Purkinje cell (primary cell): Measurements from ENCODE around the gene SDHB. TPM values are rescaled to one million over a fixed set of nuclear protein-coding genes. Genes with fewer than 3 reads are reported as not detected.

ENCODE experiments used
- polyA plus RNA-seq: library from polyadenylated mRNA; unstranded; fragments of >200 nt; fragmentation: Nextera tagmentation; gene quantifications from 2 replicates; pipeline ENCODE4 v1.2.1, GENCODE V29; 2014

SDHB gene
- 278 and 290 TPM in 2 replicates for polyA plus RNA-seq

DNA sequence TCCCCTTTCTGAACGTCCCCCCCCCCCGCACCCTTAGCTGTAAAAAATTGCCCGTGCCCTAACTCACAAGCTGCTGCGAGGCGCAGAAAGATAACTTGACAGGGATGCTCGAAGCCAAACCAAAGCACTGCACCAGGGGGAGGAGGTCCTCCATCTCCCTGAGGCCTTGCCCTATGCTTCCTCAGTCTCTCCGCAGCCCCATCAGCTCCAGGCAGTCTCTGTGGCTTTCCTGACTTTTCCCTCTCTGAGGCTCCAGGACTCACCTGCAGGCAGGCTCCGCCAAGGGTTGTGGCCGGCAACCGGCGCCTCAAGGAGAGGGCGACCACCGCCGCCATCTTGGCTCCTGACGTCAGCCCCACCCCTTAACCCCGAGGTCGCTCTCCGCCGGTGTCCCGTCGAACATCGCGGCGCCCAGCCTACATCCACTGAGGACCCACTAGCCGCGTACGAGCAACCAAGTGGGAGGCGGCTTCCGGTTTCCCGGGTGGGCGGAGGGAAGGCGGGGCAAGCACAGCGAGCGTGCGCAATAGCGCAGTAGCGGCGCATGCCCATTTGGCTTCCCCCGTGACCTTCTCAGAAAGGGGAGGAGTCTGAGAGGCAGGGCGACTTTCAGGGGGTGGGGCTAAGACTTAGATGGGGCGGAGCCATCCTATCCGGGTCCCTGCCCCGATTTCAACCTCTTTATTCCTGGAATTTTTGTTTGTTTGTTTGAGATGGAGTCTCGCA is at the start of gene SDHB:
SDHB (minus strand) TSS at position 348 of the 726 bp plus-strand sequence; CDS start at position 335, 13 bp downstream.

DNA sequence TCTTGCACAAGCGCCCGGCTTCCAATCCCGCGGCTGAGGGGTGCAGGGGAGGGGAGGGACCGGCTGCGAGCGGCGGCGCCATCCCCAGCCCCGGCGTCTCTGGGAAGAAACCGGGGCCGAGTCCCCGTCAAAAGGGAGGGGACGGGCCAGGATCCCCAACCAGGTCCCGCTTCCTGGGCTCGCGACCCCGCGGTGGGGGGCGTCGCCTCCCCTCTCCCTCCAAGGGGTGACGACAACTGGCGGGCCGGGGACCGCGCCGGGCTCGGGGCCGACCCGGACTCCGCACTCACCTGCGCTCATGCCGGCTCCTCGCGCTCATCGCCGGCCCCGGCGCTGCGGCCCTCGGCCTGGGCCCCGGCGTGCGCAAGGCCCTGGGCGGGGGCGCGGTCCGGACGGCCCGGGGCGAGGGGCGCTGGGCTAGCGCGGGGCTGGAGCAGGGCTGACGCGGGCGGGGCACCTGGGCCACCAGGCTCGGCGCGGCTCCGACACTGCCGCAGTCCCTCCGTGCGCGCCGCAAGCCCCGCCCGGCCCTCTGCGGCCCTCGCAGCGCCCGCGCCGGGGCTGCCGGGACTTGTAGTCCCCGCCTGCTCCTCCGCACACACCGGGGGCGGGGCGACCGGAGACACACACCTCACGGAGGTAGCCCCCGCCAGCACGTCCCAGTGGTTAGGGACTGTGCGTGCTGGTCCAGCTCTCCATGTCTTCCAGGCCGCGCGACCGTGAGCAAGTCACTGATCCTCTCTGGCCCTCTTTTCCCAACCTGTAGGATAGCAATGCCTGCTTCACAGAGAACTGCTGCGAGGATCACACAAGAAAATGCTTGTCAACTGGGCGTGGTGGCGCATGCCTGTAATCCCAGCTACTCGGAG is 42.2 kb downstream of the SDHB start, which contains the start of gene ATP13A2:
ATP13A2 (minus strand) TSS at position 490 of the 869 bp plus-strand sequence; CDS start at position 300, 190 bp downstream.

DNA sequence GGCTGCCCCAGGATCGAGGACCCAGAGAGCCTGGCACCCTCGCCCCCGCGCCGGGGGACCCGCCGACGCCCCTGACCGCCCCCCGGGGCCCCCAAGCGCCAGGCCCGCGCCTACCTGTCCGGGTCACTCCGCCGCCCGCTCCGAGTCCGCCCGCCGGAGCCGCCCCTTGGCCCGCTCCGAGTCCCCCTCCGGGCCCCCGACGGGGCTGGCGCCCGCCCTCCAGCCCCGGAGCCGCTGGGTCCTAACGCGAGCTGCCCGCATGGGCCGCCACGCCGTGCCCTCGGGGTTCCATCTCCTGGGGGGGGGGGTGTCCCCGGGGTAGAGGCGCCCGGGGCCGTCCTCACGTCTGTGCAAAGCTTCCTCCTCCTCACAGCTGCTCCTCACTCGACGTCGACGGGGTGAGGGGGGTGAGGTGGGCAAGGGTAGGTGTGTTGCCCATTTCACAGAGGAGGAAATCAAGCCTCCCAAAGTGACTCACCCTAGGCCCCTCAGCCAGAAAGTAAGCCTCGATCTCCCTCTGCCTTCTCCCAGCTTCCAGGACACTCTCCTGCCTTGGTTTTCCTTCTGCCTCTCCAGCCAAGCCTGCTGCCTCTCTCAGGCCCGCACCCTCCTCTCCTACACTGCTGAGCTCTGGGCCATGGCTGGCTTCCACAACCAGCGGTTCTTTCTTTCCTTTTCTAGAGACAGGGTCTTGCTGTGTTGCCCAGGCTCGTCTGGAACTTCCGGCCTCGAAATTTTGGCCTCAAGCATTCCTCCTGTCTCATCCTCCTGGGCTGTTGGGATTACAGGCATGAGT is 73.2 kb downstream of the SDHB start, which contains the start of gene MFAP2:
MFAP2 (minus strand) TSS at position 148 of the 796 bp plus-strand sequence. CDS start 2,347 bp downstream, outside the sequence.

Other genes with a start within 250 kb of the SDHB start
- not detected in 2 replicates for gene RNU1-2, start 158.1 kb downstream of the SDHB start, polyA plus RNA-seq
- 0.08 TPM in 1 of 2 replicates, not detected in the other for gene CROCC, start 132.1 kb downstream of the SDHB start, polyA plus RNA-seq
- gene MFAP2, start 73.4 kb downstream of the SDHB start, polyA plus RNA-seq, result not detected in 2 replicates
- gene ATP13A2, start 42.1 kb downstream of the SDHB start, polyA plus RNA-seq, result 11.4 and 14.7 TPM in 2 replicates
- 1.3 and 1.5 TPM in 2 replicates for gene PADI2, start 65.4 kb upstream of the SDHB start, polyA plus RNA-seq
- gene PADI1, start 151.1 kb upstream of the SDHB start, polyA plus RNA-seq, result not detected in 2 replicates
- gene PADI3, start 195.1 kb upstream of the SDHB start, polyA plus RNA-seq, result not detected in 2 replicates